ENCODE measurements around the gene HINT2.

HINT2 gene

GRCh38 chr9:35811381-35812024, 3.3 kb downstream of the HINT2 start:
- no peak for DNase-seq

- DNase-seq = no peak
Measured at GRCh38 chr9:35810122-35810521, 4.7 kb downstream of the HINT2 start.

GRCh38 chr9:35808433-35808832, 6.4 kb downstream of the HINT2 start:
- no peak for DNase-seq

GRCh38 chr9:35806101-35806500, 8.7 kb downstream of the HINT2 start:
- DNase-seq = no peak

GRCh38 chr9:35801328-35802128, 13.3 kb downstream of the HINT2 start:
- no peak for DNase-seq

- DNase-seq = no peak
Measured at GRCh38 chr9:35800530-35800929, 14.3 kb downstream of the HINT2 start.

GRCh38 chr9:35798658-35799374, 16.0 kb downstream of the HINT2 start:
- DNase-seq = no peak

GRCh38 chr9:35797311-35798109, 17.3 kb downstream of the HINT2 start:
- no peak for DNase-seq

GRCh38 chr9:35795695-35796094, 19.1 kb downstream of the HINT2 start:
- no peak for DNase-seq

GRCh38 chr9:35793461-35793860, 21.4 kb downstream of the HINT2 start:
- DNase-seq = no peak

- DNase-seq = no peak
Measured at GRCh38 chr9:35792826-35793225, 22.0 kb downstream of the HINT2 start.

GRCh38 chr9:35792024-35792813, 22.6 kb downstream of the HINT2 start:
- no peak for DNase-seq

GRCh38 chr9:35791297-35791921, 23.4 kb downstream of the HINT2 start, which contains the start of gene NPR2:
NPR2 (plus strand) TSS chr9:35791591; CDS start chr9:35792409, 818 bp downstream.
- DNase-seq = peak; percentile 75

GRCh38 chr9:35790385-35791296, 24.2 kb downstream of the HINT2 start:
- DNase-seq = peak; percentile 87

- DNase-seq = no peak
Measured at GRCh38 chr9:35790025-35790384, 24.8 kb downstream of the HINT2 start.

- DNase-seq = no peak
Measured at GRCh38 chr9:35789541-35789940, 25.3 kb downstream of the HINT2 start.

- DNase-seq = no peak
Measured at GRCh38 chr9:35783418-35783817, 31.4 kb downstream of the HINT2 start.

GRCh38 chr9:35781066-35781465, 33.8 kb downstream of the HINT2 start:
- DNase-seq = no peak

GRCh38 chr9:35778496-35778895, 36.3 kb downstream of the HINT2 start:
- no peak for DNase-seq

- DNase-seq = no peak
Measured at GRCh38 chr9:35776018-35776417, 38.8 kb downstream of the HINT2 start.

Measured in right hindlimb (tissue), 1 donor.